ENCODE measurements around the gene ZNF621.

- no peak for TF ChIP-seq CTCF (IDR thresholded peaks at IDR 0.05)
- TF ChIP-seq POLR2A (IDR thresholded peaks at IDR 0.05) = no peak
These were observed 27.5 kb upstream of the ZNF621 start for GRCh38 chr3:40497288-40497687.
